PC-3 (cell line): ENCODE measurements around the gene INPPL1. TPM values are rescaled to one million over a fixed set of nuclear protein-coding genes. Genes with fewer than 3 reads are reported as not detected.
A peak's percentile ranks its signal among the peaks of the same experiment; 100 is the strongest.
"Not testable (repeated sequence)": the region's sequence is repeated elsewhere in the genome, so short reads cannot be mapped to it uniquely, and the experiment has no call there.

Experiments used
- ATAC-seq: fragments of 200-7000 bp; cut with Tn5 transposase; 2 replicates; pipeline ENCODE4 v1.9.1; 2020; ENCODE audit warnings: mild to moderate bottlenecking, moderate library complexity
- BruUV-seq: library from RNA; stranded (reverse); fragments of 400-500 nt; replicated peaks from 2 replicates; lab custom pipeline; 2021; lab: Mats Ljungman, UMichigan
- CTCF ChIA-PET: fragments of 300-600 bp; sonication (Branson Sonifier 250); formaldehyde crosslinking; loops from one replicate; lab custom pipeline; 2022; ENCODE audit warnings: antibody characterized with exemption; lab: Charles Lee
- POLR2A ChIA-PET: fragments of 300-600 bp; sonication (Branson Sonifier 250); formaldehyde crosslinking; loops from one replicate; lab custom pipeline; 2022; ENCODE audit warnings: antibody characterized with exemption; ENCODE audit not compliant: unreplicated experiment; lab: Charles Lee
- DNase-seq: peaks from one replicate; pipeline ENCODE4 v3.0.0-alpha.2; 2015
- H2AFZ ChIP-seq: fragments of 300-600 bp; sonication (generic); 2 replicates; pipeline ENCODE4 v1.6.0; 2016; ENCODE audit warnings: antibody characterized with exemption, low read length
- H3F3A ChIP-seq: fragments of 300-600 bp; sonication (generic); one replicate; pipeline ENCODE4 v1.6.0; 2017; ENCODE audit warnings: antibody characterized with exemption, low read length, control low read depth, mild to moderate bottlenecking; ENCODE audit not compliant: unreplicated experiment
- H3K27ac ChIP-seq: fragments of 300-600 bp; sonication (generic); 2 replicates; pipeline ENCODE4 v1.5.1; 2016; ENCODE audit warnings: mild to moderate bottlenecking, low read length
- H3K27me3 ChIP-seq: fragments of 300-600 bp; sonication (generic); 2 replicates; pipeline ENCODE4 v1.6.1; 2016; ENCODE audit warnings: low read length, mixed read lengths
- H3K36me3 ChIP-seq: fragments of 300-600 bp; sonication (generic); 2 replicates; pipeline ENCODE4 v1.6.1; 2016; ENCODE audit warnings: low read depth, mixed run types, low read length, mixed read lengths
- H3K4me1 ChIP-seq: fragments of 300-600 bp; sonication (generic); 2 replicates; pipeline ENCODE4 v1.5.1; 2016; ENCODE audit warnings: low read length; ENCODE audit not compliant: insufficient read depth
- H3K4me2 ChIP-seq: fragments of 300-600 bp; sonication (generic); 2 replicates; pipeline ENCODE4 v1.6.0; 2016; ENCODE audit warnings: low read length
- H3K4me3 ChIP-seq: fragments of 300-600 bp; sonication (generic); 2 replicates; pipeline ENCODE4 v1.5.1; 2016; ENCODE audit warnings: mild to moderate bottlenecking, low read length, mixed read lengths
- H3K79me2 ChIP-seq: fragments of 300-600 bp; sonication (generic); 2 replicates; pipeline ENCODE4 v1.6.1; 2017; ENCODE audit warnings: low read length, mixed read lengths
- H3K9ac ChIP-seq: fragments of 300-600 bp; sonication (generic); 2 replicates; pipeline ENCODE4 v1.6.0; 2016; ENCODE audit warnings: mild to moderate bottlenecking, low read length
- H3K9me2 ChIP-seq: fragments of 300-600 bp; sonication (generic); replicated peaks from 2 replicates; pipeline ENCODE4 v1.6.1; 2016; ENCODE audit warnings: mixed run types, low read length, mixed read lengths
- H3K9me3 ChIP-seq: fragments of 300-600 bp; sonication (generic); 2 replicates; pipeline ENCODE4 v1.6.1; 2016; ENCODE audit warnings: low read length, mixed read lengths
- H4K20me1 ChIP-seq: fragments of 300-600 bp; sonication (generic); 2 replicates; pipeline ENCODE4 v1.6.1; 2016; ENCODE audit warnings: low read length, mixed read lengths
- EZH2 ChIP-seq: fragments of 300-600 bp; sonication (generic); IDR thresholded peaks from one replicate; pipeline ENCODE4 v1.6.1; 2017; ENCODE audit warnings: antibody characterized with exemption, mild to moderate bottlenecking, low read length; ENCODE audit not compliant: unreplicated experiment
- EZH2phosphoT487 ChIP-seq: fragments of 300-600 bp; sonication (generic); IDR thresholded peaks from 2 replicates; pipeline ENCODE4 v1.6.1; 2018; ENCODE audit warnings: mild to moderate bottlenecking, antibody characterized with exemption, low read length, borderline replicate concordance
- intact Hi-C: fragments of 100-400 bp; cut with micrococcal nuclease; formaldehyde crosslinking; loops from 2 replicates; pipeline ENCODE4 v1.9.0; 2023
- total RNA-seq: library from RNA; depleted of rRNA; stranded (reverse); fragments of >200 nt; gene quantifications from 2 replicates; pipeline ENCODE4 v1.2.3, GENCODE V29; 2014
- TF ChIP-seq, protein P1 (sequence below): fragments of 300-600 bp; sonication (generic); conservative IDR thresholded peaks from 2 replicates; pipeline ENCODE4 v1.5.1; 2017; ENCODE audit warnings: antibody characterized with exemption, low read depth, mild to moderate bottlenecking, low read length

Gene INPPL1
- total RNA-seq, 1 experiment from 2014 or later = 100 TPM

DNA sequence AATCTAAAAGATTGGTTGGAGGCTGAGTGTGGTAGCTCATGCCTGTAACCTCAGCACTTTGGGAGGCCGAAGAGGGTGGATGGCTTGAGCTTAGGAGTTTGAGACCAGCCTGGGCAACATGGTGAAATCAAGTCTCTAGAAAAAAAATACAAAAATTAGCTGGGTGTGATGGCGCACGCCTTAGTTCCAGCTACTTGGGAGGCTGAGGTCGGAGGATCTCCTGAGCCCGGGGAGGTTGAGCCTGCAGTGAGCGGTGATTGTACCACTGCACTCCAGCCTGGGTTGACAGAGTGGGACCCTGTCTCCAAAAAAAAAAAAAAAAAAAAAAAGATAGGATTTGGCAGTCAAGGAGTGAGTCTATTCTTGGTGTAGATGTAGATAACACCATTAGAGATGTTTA lies 22.0 kb upstream of the INPPL1 start:
- Histone ChIP-seq H2AFZ (no peak overlapping the region), H4K20me1 (no peaks in the 10 kb centered on the region), H3K9me3 (no peaks in the 10 kb centered on the region), H3K4me1 (no peaks in the 10 kb centered on the region), H3K4me2 (no peak overlapping the region), H3F3A (peaks cover 5% of the 10 kb centered on the region), H3K36me3 (no peaks in the 10 kb centered on the region), H3K79me2 (no peaks in the 10 kb centered on the region), H3K27me3 (no peaks in the 10 kb centered on the region), H3K27ac (no peak overlapping the region), H3K9ac (no peak overlapping the region), H3K9me2 (no peaks in the 10 kb centered on the region), H3K4me3 (no peak overlapping the region)
- ATAC-seq (no peak), DNase-seq (no peak)
- ChIA-PET CTCF (no interaction called here), POLR2A (no interaction called here)
- TF ChIP-seq EZH2phosphoT487 = no peak
- no peak for TF ChIP-seq EZH2
- TF ChIP-seq, protein P1, sequence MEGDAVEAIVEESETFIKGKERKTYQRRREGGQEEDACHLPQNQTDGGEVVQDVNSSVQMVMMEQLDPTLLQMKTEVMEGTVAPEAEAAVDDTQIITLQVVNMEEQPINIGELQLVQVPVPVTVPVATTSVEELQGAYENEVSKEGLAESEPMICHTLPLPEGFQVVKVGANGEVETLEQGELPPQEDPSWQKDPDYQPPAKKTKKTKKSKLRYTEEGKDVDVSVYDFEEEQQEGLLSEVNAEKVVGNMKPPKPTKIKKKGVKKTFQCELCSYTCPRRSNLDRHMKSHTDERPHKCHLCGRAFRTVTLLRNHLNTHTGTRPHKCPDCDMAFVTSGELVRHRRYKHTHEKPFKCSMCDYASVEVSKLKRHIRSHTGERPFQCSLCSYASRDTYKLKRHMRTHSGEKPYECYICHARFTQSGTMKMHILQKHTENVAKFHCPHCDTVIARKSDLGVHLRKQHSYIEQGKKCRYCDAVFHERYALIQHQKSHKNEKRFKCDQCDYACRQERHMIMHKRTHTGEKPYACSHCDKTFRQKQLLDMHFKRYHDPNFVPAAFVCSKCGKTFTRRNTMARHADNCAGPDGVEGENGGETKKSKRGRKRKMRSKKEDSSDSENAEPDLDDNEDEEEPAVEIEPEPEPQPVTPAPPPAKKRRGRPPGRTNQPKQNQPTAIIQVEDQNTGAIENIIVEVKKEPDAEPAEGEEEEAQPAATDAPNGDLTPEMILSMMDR = no peak
- BruUV-seq = no TSS peak
- intact Hi-C loops = no loop called here

DNA sequence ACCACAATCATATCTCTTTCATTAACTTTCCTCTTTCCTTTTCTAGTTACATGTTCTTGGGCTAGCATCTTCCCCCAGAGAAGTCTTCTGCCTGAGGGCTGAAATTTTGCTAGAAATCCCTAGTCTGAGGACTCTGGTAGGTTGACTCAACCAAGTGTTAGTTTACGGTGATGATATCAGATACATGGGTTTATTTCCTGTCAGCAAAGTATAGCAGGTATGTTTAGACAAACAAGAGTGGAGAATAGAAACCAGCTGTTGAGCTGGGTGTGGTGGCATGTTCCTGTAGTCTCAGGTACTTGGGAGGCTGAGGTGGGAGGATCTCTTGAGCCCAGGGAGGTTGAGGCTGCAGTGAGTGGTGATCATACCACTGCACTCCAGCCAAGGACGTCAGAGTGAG lies 21.4 kb upstream of the INPPL1 start:
- Histone ChIP-seq H3K27me3 (no peaks in the 10 kb centered on the region), H4K20me1 (no peaks in the 10 kb centered on the region), H3K4me2 (no peak overlapping the region), H3F3A (peaks cover 5% of the 10 kb centered on the region), H3K79me2 (no peaks in the 10 kb centered on the region), H3K27ac (no peak overlapping the region), H3K36me3 (no peaks in the 10 kb centered on the region), H3K4me3 (no peak overlapping the region), H2AFZ (no peak overlapping the region), H3K4me1 (no peaks in the 10 kb centered on the region), H3K9ac (no peak overlapping the region), H3K9me2 (no peaks in the 10 kb centered on the region), H3K9me3 (no peaks in the 10 kb centered on the region)
- DNase-seq (peak; percentile 47), ATAC-seq (peak; percentile 35)
- CTCF ChIA-PET = no interaction called here
- BruUV-seq = no TSS peak
- POLR2A ChIA-PET = no interaction called here
- TF ChIP-seq EZH2 (no peak), EZH2phosphoT487 (no peak)
- TF ChIP-seq, protein P1 = no peak
- intact Hi-C loops = no loop called here

DNA sequence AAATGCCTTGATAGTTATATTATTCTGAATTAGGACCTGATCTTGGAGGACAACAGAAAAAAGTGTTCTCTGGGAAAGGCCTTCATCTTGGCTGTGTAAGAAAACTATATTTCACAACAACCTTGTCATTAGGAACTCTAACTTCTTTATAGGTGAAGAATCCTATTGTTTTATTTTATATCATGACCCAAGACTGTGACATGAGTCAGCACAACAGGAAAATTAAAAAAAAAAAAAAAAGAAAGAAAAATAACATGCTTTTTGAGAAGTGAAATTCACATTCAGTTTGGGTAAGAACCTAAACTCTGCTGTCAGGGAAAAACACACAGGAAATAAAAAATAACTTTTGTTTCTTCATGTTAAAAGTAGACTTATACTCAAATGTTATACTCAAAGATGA lies 19.7 kb upstream of the INPPL1 start:
- no peaks in the 10 kb centered on the region for H3K9me3 ChIP-seq
- no peak overlapping the region for H3K4me2 ChIP-seq
- ATAC-seq = no peak
- H3K27me3 ChIP-seq = no peaks in the 10 kb centered on the region; the same call in 1 of the 2 replicates
- intact Hi-C loops = no loop called here
- H3K9me2 ChIP-seq = no peaks in the 10 kb centered on the region
- no peak overlapping the region for H3K9ac ChIP-seq
- ChIA-PET CTCF (no interaction called here), POLR2A (no interaction called here)
- H3K79me2 ChIP-seq = no peaks in the 10 kb centered on the region
- no TSS peak for BruUV-seq
- no peak overlapping the region for H3K4me3 ChIP-seq
- no peak overlapping the region for H3K27ac ChIP-seq
- TF ChIP-seq, protein P1 = no peak
- TF ChIP-seq EZH2 (no peak), EZH2phosphoT487 (no peak)
- H4K20me1 ChIP-seq = no peaks in the 10 kb centered on the region
- no peak for DNase-seq
- no peaks in the 10 kb centered on the region for H3K4me1 ChIP-seq
- no peak overlapping the region for H2AFZ ChIP-seq
- peaks cover 5% of the 10 kb centered on the region for H3F3A ChIP-seq
- H3K36me3 ChIP-seq = no peaks in the 10 kb centered on the region

DNA sequence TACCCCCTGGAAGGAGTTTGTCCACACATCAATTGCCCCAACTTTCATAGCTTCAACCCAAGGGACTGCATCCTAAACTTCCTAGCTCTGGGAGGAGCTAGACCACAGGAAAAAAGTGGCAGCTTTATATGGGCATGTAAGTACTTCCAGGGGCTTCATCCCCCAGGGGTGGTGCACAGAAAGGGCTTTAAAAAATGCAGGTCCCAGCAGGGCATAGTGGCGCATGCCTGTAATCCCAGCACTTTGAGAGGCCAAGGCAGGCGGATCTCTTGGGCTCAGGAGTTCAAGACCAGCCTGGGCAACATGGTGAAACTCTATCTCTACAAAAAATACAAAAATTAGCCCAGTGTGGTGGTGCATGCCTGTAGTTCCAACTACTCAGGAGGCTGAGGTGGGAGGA lies 17.8 kb upstream of the INPPL1 start:
- H3K9me3 ChIP-seq, POLR2A ChIA-PET, intact Hi-C loops, H3K4me3 ChIP-seq, H2AFZ ChIP-seq, CTCF ChIA-PET, H4K20me1 ChIP-seq, H3F3A ChIP-seq, H3K27me3 ChIP-seq, H3K9me2 ChIP-seq, H3K4me2 ChIP-seq, H3K36me3 ChIP-seq, H3K79me2 ChIP-seq, H3K4me1 ChIP-seq, H3K9ac ChIP-seq, ATAC-seq, H3K27ac ChIP-seq, BruUV-seq, DNase-seq: not testable (repeated sequence)
